NCI-H2196 treated with DMSO at 0.1 percent for 48 hours (cell line): ENCODE results near the gene MVP.
"Not testable (repeated sequence)": the region's sequence is repeated elsewhere in the genome, so short reads cannot be mapped to it uniquely, and the experiment has no call there.

Source experiments
- DNase-seq: peaks from one replicate; lab custom pipeline; 2025; ENCODE audit not compliant: unreplicated experiment; lab: John Stamatoyannopoulos, UW

The MVP gene

DNA sequence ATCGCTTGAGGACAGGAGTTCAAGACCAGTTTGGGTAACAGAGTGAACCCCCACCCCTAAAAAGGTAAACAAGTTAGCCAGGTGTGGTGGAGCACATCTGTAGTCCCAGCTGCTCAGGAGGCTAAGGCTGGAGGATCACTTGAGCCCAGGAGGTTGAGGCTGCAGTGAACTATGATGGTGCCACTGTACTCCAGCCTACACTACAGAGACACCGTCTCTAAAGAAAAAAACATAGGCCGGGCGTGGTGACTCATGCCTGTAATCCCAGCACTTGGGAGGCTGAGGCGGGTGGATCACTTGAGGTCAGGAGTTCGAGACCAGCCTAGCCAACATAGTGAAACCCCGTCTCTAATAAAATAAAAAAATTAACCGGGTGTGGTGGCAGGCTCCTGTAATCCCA is 48.8 kb downstream of the MVP start:
- DNase-seq, result not testable (repeated sequence)

DNA sequence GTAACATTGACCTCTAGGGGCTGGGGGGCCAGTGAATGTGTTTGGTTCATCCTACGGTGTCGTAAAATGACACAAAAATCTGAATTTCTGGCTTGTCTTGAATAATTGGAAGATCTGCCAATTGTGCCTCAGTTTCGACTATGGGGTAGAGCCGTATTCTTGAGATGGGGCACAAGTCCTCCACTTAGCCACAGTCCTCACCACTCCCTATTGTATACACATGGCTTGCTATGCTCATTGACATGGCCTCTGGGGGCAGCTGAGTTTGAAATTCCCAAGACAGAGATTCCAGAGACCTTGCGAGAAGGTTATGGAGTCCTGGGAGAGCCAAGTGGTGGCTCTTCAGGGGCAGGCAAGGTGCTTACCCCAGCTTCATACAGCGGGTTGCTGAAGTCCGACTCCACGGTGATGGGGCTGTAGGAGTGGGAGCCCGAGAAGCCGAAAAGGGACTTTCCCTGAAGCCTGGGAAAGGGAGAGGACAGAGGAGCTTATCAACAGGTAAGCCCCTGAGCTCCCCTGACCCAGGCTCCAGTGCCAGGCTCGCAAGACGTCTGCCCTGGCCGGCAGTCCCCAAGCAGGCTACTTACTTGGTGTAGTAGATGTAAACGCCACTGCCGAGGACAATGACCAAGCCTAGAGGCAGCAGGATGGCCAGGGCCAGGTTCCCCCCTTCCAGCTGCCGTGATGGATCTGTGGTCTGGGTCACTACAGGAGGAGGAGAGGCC is 51.7 kb downstream of the MVP start:
- DNase-seq, result no peak

DNA sequence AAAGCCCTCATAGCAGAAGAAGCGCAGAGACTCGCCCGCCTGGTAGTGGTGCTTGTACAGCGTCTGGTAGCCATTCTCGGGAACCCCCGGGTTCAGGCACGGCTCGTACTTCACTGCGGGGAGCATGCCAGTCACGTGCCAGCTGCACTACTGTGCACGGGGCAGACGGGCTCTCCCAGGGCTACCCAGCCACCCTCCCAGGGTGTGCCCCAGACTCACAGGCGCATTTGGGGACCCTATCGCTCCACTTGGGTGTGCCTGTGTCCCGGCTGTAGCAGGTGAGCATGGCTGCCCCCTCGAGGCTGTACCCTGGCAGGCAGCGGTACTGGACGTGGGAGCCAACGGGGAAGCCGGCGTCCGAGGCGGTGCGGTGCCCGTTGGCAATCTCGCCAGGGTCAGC is 53.1 kb downstream of the MVP start:
- no peak for DNase-seq

DNA sequence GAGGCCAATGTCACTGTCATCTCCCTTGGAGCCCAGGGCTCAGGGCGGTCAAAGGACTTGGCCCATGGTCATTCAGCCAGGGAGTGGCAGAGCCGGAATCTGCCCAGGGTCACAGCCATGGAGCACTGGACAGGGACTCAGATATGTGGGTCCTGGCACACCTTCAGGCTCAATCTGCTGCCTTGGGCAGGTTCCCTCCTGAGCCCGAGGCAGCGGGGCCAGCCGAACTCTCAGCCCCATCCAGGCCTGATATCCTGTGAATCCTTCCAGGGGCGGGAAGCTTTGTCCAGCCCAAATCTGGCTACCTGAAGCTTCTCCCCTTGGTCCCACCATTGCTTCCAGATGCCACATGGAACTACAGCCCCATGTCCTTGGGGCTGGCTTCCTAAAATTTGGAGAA is 54.9 kb downstream of the MVP start:
- no peak for DNase-seq

DNA sequence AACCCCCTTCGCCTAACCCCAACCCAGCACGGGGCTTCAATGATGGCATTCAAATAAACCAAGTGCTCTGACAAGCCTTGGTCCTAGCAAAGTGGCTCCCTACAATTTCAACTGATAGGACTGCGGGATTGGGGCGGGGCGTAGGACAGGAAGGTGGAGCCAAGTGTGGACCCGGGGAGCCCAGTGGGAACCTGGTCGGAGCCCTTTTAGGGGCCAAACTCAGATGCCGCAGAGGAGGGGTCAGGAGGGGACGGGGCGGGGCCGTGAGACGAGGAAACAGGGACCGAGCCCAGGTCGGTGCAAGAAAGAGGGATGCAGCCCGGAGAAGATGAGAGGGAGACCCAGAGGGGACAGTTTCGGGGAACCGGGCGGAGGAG is 55.9 kb downstream of the MVP start:
- DNase-seq, result no peak

DNA sequence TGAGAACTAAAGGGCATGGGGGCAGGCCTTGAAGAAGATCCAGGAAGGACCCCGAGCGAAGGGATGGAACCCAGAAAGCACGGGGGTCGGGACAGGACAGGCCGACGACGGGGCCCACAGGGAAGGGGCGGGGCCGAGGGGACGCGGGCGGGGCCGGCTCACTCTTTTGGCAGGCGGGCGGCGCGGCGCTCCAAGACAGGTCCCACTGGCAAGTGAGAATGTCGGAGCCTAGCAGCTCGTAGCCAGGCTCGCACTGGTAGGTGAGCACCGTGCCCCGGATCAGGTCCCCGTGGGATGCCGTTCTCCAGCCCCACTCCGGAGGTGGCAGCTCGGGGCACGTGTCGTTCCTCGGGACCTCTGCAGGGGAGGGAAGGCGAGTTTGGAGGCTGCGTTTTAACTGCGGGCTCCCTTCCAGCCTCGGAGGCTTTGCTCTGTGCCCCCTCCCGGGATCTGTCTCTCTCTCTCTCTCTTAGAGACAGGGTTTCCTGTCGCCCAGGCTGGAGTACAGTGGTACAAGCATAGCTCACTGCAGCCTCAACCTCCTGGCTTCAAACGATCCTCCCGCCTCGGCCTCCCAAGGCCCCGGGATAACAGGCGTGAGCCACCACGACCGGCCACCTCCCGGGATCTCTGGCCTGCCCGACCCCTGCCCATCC is 56.5 kb downstream of the MVP start:
- DNase-seq, result no peak

DNA sequence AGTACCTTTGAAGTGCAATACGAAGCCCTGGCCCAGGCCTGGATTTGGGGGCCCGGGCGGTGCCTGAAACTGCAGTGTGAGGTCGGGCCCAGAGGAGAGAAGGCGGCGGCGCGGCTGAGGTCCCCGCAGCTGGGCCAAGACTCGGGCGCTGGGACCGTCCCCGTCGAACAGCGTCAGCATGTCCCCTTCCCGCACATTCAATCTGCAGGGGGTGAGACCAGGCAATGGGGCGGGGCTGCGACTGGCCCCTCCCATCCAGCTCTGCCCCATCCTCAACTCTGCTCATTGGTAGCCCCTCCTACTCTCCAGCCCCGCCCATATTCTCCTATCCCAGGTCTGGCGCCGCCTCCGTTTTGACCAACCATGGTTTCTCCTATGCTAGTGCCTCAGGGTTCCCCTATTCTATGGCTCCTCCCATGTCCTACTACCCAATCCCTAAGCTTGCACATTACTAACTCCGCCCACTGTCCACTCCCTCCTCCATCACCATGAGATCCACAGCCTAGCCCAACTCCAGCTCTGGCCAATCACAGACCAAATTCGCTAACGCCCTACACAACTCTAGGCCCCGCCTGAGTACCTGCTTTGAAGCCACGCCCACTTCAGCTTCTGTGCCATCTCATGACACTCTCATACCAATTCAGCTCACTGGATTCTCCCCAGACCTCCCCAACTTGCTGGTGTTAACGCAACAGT is 57.2 kb downstream of the MVP start:
- peak; percentile 32 for DNase-seq

DNA sequence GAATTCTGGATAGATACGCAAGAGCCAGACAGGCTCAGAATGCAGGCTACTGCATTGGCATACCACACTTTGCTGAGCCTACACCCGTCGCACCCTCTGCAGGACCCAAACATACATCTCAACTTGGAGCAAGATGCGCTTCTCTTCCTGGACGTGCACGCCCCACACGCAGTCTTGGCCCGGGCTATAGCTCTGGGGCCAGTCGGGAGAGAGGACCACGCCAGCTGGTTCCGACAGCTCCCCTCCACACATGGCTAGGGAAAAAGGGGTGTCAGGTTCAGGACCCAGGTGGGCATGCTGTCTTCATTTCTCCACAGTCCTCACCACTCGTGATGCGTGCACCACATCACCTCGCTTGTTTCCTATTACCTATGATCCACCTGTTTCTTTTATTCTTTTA is 57.9 kb downstream of the MVP start:
- DNase-seq, result no peak

DNA sequence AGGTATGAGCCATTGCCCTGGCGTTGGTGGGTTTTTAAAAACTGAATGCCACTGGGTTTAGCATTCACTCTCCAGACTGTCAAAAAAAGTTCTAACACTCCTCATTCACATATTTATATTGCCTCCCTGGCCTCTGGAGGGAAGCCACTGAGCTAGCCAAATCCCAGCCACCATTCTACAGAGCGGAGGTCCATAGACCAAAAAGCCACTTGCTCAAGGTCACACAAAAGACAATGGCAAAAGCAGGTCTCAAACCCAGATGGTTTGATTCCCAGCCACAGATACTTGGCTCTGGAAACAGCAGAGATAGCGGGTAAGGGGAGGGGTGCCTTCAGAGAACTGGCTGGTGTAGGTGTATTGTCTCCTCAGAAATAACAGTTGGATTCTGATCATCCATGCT is 60.8 kb downstream of the MVP start:
- DNase-seq, result no peak

DNA sequence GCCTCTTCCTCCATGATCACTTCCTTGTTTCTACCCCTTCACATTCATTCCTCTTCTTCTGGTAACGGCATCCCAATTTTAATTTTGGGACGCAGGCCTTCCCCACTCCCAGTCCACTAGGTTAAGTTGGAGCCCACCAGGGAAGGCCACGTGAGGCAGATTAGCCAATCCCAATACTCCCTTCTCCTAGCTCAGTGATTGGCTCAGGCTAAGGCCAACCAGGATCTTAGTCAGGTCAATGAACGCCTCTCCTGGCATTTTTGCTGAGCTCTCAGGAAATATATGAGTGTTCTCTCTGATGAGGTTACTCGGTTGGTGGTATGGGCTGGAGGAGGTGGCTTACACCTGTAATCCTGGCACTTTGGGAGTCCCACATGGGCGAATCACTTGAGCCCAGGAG is 63.7 kb downstream of the MVP start:
- DNase-seq, result no peak

DNA sequence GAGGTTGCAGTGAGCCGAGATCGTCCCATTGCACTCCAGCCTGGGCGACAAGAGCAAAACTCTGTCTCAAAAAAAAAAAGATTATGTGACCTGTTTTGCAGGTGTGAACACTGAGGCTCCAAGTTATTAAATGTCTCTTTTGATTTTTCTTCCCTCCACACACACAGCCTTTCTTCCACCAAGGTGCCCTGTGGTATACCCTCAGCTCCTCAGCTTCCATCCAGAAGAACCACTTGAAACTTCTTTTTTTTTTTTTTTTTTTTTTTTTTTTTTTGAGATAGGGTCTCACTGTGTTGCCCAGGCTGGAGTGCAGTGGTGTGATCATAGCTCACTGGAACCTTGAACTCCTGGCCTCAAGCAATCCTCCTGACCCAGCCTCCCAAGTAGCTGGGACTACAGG is 69.1 kb downstream of the MVP start:
- not testable (repeated sequence) for DNase-seq

DNA sequence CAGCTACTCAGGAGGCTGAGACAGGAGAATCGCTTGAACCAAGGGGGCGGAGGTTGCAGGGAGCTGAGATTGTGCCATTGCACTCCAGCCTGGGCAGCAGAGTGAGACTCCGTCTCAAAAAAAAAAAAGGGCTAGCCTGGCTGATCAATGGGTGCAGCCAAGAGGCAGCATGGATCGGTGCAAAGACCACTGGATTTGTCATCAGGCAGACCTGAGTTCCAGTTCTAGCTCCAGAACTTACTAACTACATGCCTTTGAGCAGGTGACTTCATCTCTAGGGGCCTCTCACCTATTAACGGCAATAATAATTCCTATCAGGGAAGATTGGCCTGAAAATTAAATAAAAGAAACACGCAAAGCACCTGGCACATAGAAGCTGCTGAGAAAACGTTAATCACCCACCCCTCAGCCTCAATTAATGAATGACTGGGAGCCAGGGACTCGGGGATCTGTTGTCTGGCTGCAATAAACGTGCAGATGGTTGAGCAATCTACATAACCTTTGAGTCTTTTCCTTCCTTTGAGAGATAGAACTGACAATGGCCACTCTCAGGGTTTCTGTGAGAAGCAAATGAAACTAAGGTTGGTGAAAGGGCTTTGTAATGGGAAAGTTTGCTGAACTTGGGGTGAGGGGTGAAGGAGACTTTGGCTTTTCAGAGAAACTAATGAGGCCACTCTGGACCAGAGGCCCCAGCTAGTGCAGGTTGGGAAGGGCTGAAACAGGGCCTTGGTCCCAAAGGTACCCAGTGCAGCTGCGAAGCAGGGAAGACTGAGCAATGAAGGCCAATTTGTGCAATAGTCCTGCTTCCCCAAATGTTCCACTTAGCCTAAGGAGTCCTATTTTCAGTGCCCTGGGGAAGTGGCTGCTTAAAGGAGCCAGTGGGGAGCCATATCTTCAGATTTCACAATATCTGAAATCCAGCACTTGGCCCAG is 71.5 kb downstream of the MVP start:
- DNase-seq, result no peak

DNA sequence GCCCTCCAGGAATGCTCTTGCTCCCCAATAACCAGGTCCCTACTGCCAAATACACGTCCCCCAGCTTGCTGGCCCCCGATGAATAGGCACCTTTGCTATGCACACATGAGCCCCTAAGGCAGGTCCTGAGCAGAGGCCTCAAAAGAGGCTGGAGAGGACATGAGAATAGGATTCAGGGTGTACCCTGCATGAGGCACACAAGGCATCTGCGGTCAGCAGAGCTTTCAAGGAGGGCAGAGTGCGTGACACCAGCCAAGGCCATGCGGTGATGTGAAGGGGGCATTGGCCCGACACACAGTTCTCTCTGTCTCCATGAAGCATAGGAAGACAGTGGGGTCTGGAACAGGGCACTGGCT is 72.2 kb downstream of the MVP start:
- DNase-seq, result no peak

DNA sequence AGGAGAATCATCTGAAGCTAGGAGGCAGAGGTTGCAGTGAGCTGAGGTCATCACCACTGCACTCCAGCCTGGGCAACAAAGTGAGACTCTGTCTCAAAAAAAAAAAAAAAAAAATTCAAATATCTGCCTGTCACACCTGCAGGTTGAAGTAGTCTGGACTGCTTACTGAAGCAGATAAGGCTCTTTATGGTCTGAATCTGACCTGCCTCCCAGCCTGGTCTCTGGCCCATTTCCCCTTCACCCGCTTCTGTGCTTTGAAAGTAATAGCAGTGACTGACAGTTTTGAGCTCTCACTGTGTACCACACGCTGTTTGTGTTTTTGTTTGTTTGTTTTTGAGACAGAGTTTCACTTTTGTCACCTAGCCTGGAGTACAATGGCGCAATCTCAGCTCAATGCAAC is 73.3 kb downstream of the MVP start:
- no peak for DNase-seq

DNA sequence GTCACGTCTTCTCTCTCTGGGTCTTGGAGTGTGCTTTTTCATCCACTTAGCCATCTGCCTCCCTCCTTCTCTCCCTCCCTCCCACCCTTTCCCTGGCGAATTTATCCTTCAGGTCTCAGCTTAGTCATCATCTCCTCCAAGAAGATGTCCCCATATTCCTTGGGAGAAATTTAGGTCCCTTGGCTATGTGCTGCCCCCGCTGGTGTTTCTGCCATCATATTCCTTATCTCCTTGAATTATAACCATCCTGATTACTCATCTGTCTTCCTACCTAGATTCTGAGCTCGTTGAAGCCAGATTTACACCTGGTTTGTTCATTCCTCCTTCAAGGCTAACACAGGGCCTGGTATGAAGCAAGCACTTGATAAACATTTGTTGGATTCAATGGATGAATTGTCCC is 74.1 kb downstream of the MVP start:
- DNase-seq, result no peak

DNA sequence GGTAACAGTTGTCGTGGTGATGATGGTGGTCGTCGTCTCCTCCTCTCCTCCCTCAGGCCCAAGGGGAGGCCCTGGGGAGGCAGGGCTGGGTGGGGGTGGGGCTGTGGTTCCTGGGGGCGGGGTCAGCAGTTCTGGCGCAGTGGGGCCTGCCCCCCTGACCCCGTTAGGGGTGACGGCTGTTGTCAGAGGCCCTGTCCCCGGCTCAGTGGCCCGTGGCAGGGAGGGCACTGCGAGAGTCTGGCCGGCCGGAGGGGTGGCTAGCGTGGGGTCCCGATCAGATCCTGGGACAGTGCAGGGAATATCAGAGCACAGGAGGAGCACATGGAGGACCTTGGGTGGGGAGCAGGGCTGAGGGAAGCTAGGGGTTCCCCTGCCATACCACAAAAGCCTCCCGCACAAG is 76.6 kb downstream of the MVP start:
- no peak for DNase-seq

DNA sequence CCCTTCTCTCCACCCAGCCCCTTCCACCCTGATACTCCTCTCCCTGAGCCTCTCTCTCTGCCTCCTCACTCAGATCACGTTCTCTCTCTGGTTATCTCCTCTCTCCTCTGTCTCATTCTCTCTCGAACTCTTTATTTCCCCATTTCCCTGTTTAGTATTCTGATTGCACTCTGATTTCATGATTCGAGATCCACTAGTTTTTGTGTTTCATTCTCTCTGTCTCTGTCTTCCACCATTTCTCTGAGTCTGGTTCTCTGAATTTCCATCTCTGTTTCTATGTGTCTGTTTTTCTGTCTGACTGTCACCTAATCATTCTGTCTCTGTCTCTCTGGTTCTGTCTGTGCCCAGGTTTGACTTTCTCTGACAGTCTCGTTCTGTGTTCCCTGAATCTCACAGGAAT is 77.1 kb downstream of the MVP start:
- no peak for DNase-seq
